ENCODE measurements around the gene GPR61.

The GPR61 gene

DNA sequence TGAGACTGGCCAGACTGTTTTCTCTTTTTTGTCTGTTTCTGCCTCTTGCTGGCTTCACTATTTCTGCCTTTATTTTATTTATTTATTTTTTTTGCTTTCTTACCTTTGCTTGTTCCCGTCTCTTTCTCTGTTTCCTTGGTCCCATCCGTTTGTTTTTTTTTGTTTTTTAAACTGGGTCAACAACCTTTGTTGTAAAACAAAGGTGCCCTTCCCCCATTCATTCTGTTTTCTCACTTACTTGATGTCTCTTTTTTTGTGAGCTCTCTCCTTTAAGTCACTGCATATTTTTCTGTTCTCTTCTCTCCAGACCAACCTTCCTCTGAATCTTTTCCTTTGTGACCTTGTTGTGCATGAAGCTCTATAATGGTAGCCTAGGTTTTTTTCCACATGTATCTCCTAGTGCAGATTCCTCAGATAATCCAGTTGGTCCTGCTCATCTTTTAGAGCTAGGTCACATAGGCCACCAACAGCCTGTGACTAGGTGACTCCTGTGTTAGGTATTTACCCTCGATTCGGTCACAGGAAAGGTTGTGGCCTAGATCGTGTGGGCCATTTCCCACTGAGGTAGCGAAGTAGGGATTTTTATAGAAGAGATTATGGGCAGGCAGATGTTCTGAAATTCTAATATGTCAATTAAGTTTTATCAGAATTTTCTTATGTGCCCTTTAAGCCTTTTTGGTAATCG is 24.7 kb downstream of the GPR61 start:
- no CpG with 5 or more reads among the region's 7 CpGs for WGBS, 2 donors (ENCODE audit: extremely low coverage in 2 of 2, insufficient read length in 2 of 2, insufficient replicate concordance in 1 of 2)
- Histone ChIP-seq H3K4me3 (ENCODE audit: low read length in 2 of 2) (no peak overlapping the region), H3K27ac (replicated peaks; ENCODE audit: low read length) (no peak overlapping the region)

DNA sequence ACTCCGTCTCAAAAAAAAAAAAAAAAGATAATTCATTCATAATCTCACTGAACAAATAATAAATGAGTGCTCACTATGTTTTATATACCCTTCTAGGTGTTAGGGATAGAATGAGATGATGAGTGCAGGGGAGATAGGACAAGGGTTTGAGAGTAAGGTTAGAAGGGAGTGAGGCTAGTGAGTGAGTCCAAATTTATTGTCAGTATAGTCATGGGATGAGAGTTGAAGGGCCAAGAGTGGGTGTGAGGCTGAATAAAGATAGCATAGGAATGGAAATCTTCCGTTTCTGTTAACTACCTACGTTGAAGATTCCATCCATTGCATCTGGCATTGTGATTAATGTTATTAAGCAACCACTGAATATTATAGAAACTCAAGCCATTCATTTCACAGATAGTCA is 25.6 kb downstream of the GPR61 start:
- H3K79me1 ChIP-seq (ENCODE audit: low read depth, low read length), result peaks cover 5% of the 10 kb centered on the region

More for the DNA sequence above, 24.7 kb downstream of the GPR61 start:
- no peak for DNase-seq (ENCODE audit: low spot score)
- H3K23ac ChIP-seq (ENCODE audit: low read depth, low read length, poor library complexity), result no peak overlapping the region
- no peak overlapping the region for H2BK5ac ChIP-seq (ENCODE audit: low read length)
- no peak overlapping the region for H3K4ac ChIP-seq (ENCODE audit: low read length)
- H3K14ac ChIP-seq (ENCODE audit: low read length), result no peak overlapping the region
- peaks cover 0 to 2% of the 10 kb centered on the region in 2 donors for H3K36me3 ChIP-seq (replicated peaks in 1 of 2; ENCODE audit: control insufficient read depth in 2 of 2, insufficient read depth in 2 of 2, low read length in 2 of 2)
- H2BK120ac ChIP-seq (ENCODE audit: low read depth, low read length), result no peak overlapping the region
- no peak overlapping the region for H3K9ac ChIP-seq (ENCODE audit: low read depth, low read length, poor library complexity)
- no peak overlapping the region for H2AFZ ChIP-seq (ENCODE audit: low read length)
- H3K4me2 ChIP-seq (ENCODE audit: insufficient read depth, low read length, poor library complexity, severe bottlenecking), result no peak overlapping the region
- peaks cover 5 to 13% of the 10 kb centered on the region in 2 donors for H3K4me1 ChIP-seq (ENCODE audit: control insufficient read depth in 2 of 2, insufficient read depth in 1 of 2, low read depth in 1 of 2, low read length in 2 of 2)
- H2BK15ac ChIP-seq (ENCODE audit: low read length), result no peak overlapping the region
- H3K18ac ChIP-seq (ENCODE audit: low read length), result no peak overlapping the region
- H2BK12ac ChIP-seq (ENCODE audit: low read length), result no peak overlapping the region
- no peak overlapping the region for H4K91ac ChIP-seq (ENCODE audit: low read depth, low read length, poor library complexity)
- H3K79me1 ChIP-seq (ENCODE audit: low read depth, low read length), result peaks cover 5% of the 10 kb centered on the region
- H3K9me3 ChIP-seq (replicated peaks in 1 of 2; ENCODE audit: control insufficient read depth in 2 of 2, insufficient read depth in 1 of 2, low read depth in 1 of 2, low read length in 2 of 2), result no peaks in the 10 kb centered on the region
- no peak overlapping the region for H4K8ac ChIP-seq (ENCODE audit: low read depth, low read length)
- H3K27me3 ChIP-seq (ENCODE audit: control insufficient read depth in 3 of 3, insufficient read depth in 3 of 3, low read depth in 1 of 3, low read length in 3 of 3), result no peaks in the 10 kb centered on the region
- no peak overlapping the region for H2AK5ac ChIP-seq (ENCODE audit: low read depth, low read length)

DNA sequence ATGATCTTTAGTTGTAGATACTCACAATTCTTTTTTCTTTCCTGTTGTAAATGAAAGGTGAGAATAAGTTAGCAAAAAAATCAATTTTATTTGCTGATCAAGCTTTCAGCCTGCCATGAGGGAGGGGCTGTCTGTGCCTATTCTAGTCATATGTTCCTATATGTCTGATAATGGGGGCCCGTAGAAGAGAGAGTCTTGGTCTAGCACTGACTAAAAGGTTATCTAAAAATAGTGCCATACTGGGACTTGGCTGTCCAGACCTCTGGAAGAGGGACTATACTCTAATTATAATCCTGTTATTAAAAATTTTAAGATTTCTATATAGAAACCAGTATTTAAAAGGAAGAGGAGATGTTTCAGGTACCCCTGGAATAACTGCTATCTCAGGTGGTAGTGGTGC is 27.3 kb downstream of the GPR61 start:
- Histone ChIP-seq H2BK5ac (ENCODE audit: low read length) (no peak overlapping the region), H3K4me3 (ENCODE audit: low read length in 2 of 2) (no peak overlapping the region), H4K8ac (ENCODE audit: low read depth, low read length) (no peak overlapping the region), H3K27ac (replicated peaks; ENCODE audit: low read length) (no peak overlapping the region), H3K4ac (ENCODE audit: low read length) (no peak overlapping the region), H3K27me3 (ENCODE audit: control insufficient read depth in 3 of 3, insufficient read depth in 3 of 3, low read depth in 1 of 3, low read length in 3 of 3) (no peaks in the 10 kb centered on the region), H3K4me2 (ENCODE audit: insufficient read depth, low read length, poor library complexity, severe bottlenecking) (no peak overlapping the region), H3K36me3 (replicated peaks in 1 of 2; ENCODE audit: control insufficient read depth in 2 of 2, insufficient read depth in 2 of 2, low read length in 2 of 2) (peaks cover 0 to 2% of the 10 kb centered on the region in 2 donors), H2BK15ac (ENCODE audit: low read length) (no peak overlapping the region), H3K4me1 (ENCODE audit: control insufficient read depth in 2 of 2, insufficient read depth in 1 of 2, low read depth in 1 of 2, low read length in 2 of 2) (peaks cover 5 to 13% of the 10 kb centered on the region in 2 donors), H3K23ac (ENCODE audit: low read depth, low read length, poor library complexity) (no peak overlapping the region), H2AFZ (ENCODE audit: low read length) (no peak overlapping the region), H3K79me1 (ENCODE audit: low read depth, low read length) (peaks cover 5% of the 10 kb centered on the region), H4K91ac (ENCODE audit: low read depth, low read length, poor library complexity) (no peak overlapping the region), H2BK120ac (ENCODE audit: low read depth, low read length) (no peak overlapping the region), H3K14ac (ENCODE audit: low read length) (no peak overlapping the region), H3K9me3 (replicated peaks in 1 of 2; ENCODE audit: control insufficient read depth in 2 of 2, insufficient read depth in 1 of 2, low read depth in 1 of 2, low read length in 2 of 2) (no peaks in the 10 kb centered on the region), H3K9ac (ENCODE audit: low read depth, low read length, poor library complexity) (no peak overlapping the region), H3K18ac (ENCODE audit: low read length) (no peak overlapping the region), H2BK12ac (ENCODE audit: low read length) (no peak overlapping the region), H2AK5ac (ENCODE audit: low read depth, low read length) (no peak overlapping the region)
- DNase-seq (ENCODE audit: low spot score), result no peak
- no CpG with 5 or more reads among the region's 1 CpG for WGBS, 2 donors (ENCODE audit: extremely low coverage in 2 of 2, insufficient read length in 2 of 2, insufficient replicate concordance in 1 of 2)

More for the DNA sequence above, 25.6 kb downstream of the GPR61 start:
- Histone ChIP-seq H3K9ac (ENCODE audit: low read depth, low read length, poor library complexity) (no peak overlapping the region), H3K4me3 (ENCODE audit: low read length in 2 of 2) (no peak overlapping the region), H3K18ac (ENCODE audit: low read length) (no peak overlapping the region), H2AFZ (ENCODE audit: low read length) (no peak overlapping the region), H3K14ac (ENCODE audit: low read length) (no peak overlapping the region), H2AK5ac (ENCODE audit: low read depth, low read length) (no peak overlapping the region), H4K8ac (ENCODE audit: low read depth, low read length) (no peak overlapping the region), H2BK120ac (ENCODE audit: low read depth, low read length) (no peak overlapping the region), H3K4me1 (ENCODE audit: control insufficient read depth in 2 of 2, insufficient read depth in 1 of 2, low read depth in 1 of 2, low read length in 2 of 2) (peaks cover 5 to 13% of the 10 kb centered on the region in 2 donors), H3K9me3 (replicated peaks in 1 of 2; ENCODE audit: control insufficient read depth in 2 of 2, insufficient read depth in 1 of 2, low read depth in 1 of 2, low read length in 2 of 2) (no peaks in the 10 kb centered on the region), H3K4me2 (ENCODE audit: insufficient read depth, low read length, poor library complexity, severe bottlenecking) (no peak overlapping the region), H2BK5ac (ENCODE audit: low read length) (no peak overlapping the region), H3K27ac (replicated peaks; ENCODE audit: low read length) (no peak overlapping the region), H3K23ac (ENCODE audit: low read depth, low read length, poor library complexity) (no peak overlapping the region), H2BK15ac (ENCODE audit: low read length) (no peak overlapping the region), H2BK12ac (ENCODE audit: low read length) (no peak overlapping the region), H3K36me3 (replicated peaks in 1 of 2; ENCODE audit: control insufficient read depth in 2 of 2, insufficient read depth in 2 of 2, low read length in 2 of 2) (peaks cover 0 to 2% of the 10 kb centered on the region in 2 donors), H3K27me3 (ENCODE audit: control insufficient read depth in 3 of 3, insufficient read depth in 3 of 3, low read depth in 1 of 3, low read length in 3 of 3) (no peaks in the 10 kb centered on the region), H4K91ac (ENCODE audit: low read depth, low read length, poor library complexity) (no peak overlapping the region), H3K4ac (ENCODE audit: low read length) (no peak overlapping the region)
- no peak for DNase-seq (ENCODE audit: low spot score)
- WGBS, 2 donors (ENCODE audit: extremely low coverage in 2 of 2, insufficient read length in 2 of 2, insufficient replicate concordance in 1 of 2), result no CpG with 5 or more reads among the region's 3 CpGs

DNA sequence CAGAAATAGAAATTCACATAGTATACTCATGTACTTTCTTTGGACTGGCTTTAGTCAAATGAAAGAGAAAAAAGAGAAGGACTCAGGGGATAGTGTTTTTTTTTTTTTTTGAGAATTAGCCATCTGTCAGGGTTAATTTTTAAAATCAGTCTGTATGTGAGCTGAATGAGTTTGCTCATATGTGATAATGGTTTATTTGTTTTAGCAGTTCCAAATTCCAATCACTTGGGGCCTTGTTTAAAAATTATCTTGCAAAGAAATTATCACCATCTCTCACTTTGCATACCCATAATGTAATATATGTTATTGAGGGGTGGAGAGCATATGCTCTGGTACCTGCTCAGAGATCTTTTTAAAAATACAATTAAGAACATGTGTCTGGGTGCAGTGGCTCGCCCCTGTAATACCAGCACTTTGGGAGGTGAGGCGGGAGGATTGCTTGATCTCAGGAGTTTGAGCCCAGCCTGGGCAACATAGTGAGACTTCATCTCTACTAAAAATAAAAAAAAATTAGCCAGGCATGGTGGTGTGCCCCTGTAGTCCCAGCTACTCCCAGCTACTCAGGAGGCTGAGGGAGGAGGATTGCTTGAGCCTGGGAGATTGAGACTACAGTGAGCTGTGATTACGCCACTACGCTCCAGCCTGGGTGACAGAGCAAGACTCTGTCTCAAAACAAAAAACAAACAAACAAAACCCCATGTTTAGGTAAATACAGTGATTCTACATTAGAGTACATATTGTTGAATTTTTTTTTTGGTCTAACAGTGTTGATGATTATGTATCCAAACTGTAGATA is 28.4 kb downstream of the GPR61 start:
- Histone ChIP-seq H3K4me2 (ENCODE audit: insufficient read depth, low read length, poor library complexity, severe bottlenecking) (no peak overlapping the region), H4K91ac (ENCODE audit: low read depth, low read length, poor library complexity) (no peak overlapping the region), H2AK5ac (ENCODE audit: low read depth, low read length) (no peak overlapping the region), H3K4me3 (ENCODE audit: low read length in 2 of 2) (no peak overlapping the region), H2BK15ac (ENCODE audit: low read length) (no peak overlapping the region), H2BK120ac (ENCODE audit: low read depth, low read length) (no peak overlapping the region), H3K9me3 (replicated peaks in 1 of 2; ENCODE audit: control insufficient read depth in 2 of 2, insufficient read depth in 1 of 2, low read depth in 1 of 2, low read length in 2 of 2) (no peaks in the 10 kb centered on the region), H2BK12ac (ENCODE audit: low read length) (no peak overlapping the region), H3K79me1 (ENCODE audit: low read depth, low read length) (peaks cover 4% of the 10 kb centered on the region), H3K27me3 (ENCODE audit: control insufficient read depth in 3 of 3, insufficient read depth in 3 of 3, low read depth in 1 of 3, low read length in 3 of 3) (no peaks in the 10 kb centered on the region), H3K27ac (replicated peaks; ENCODE audit: low read length) (no peak overlapping the region), H3K14ac (ENCODE audit: low read length) (no peak overlapping the region), H3K23ac (ENCODE audit: low read depth, low read length, poor library complexity) (no peak overlapping the region), H4K8ac (ENCODE audit: low read depth, low read length) (no peak overlapping the region), H3K18ac (ENCODE audit: low read length) (no peak overlapping the region), H3K9ac (ENCODE audit: low read depth, low read length, poor library complexity) (no peak overlapping the region), H2AFZ (ENCODE audit: low read length) (no peak overlapping the region), H3K4ac (ENCODE audit: low read length) (no peak overlapping the region), H3K4me1 (ENCODE audit: control insufficient read depth in 2 of 2, insufficient read depth in 1 of 2, low read depth in 1 of 2, low read length in 2 of 2) (peaks cover 5 to 13% of the 10 kb centered on the region in 2 donors), H2BK5ac (ENCODE audit: low read length) (no peak overlapping the region), H3K36me3 (replicated peaks in 1 of 2; ENCODE audit: control insufficient read depth in 2 of 2, insufficient read depth in 2 of 2, low read length in 2 of 2) (peaks cover 0 to 2% of the 10 kb centered on the region in 2 donors)
- WGBS, 2 donors (ENCODE audit: extremely low coverage in 2 of 2, insufficient read length in 2 of 2, insufficient replicate concordance in 1 of 2), result no CpG with 5 or more reads among the region's 4 CpGs
- DNase-seq (ENCODE audit: low spot score), result no peak
